H1 (cell line): ENCODE data around the gene CAP2. TPM values are rescaled to one million over a fixed set of nuclear protein-coding genes. Genes with fewer than 3 reads are reported as not detected.

Experiments
- CTCF ChIA-PET: fragments of 300-600 bp; sonication (Branson Sonifier 250); formaldehyde crosslinking; loops from one replicate; lab custom pipeline; 2021; ENCODE audit not compliant: partially characterized antibody; lab: Charles Lee
- POLR2A ChIA-PET: fragments of 300-600 bp; sonication (Branson Sonifier 250); formaldehyde crosslinking; loops from one replicate; lab custom pipeline; 2021; ENCODE audit warnings: inconsistent platforms; ENCODE audit not compliant: partially characterized antibody; lab: Charles Lee
- DNase-seq, 2 experiments: peaks; one replicate each; pipeline versions ENCODE4 v3.0.0 to v3.0.0-alpha.2; 2010 to 2022; ENCODE audit warnings: low spot score in 2 of 2, low read depth in 1 of 2, mixed read lengths in 1 of 2
- FAIRE-seq: peaks from 2 replicates; lab custom pipeline; 2011; peaks lifted over from hg19 to GRCh38; lab: Jason Lieb, UNC
- H2AFZ ChIP-seq: 2 replicates; pipeline ENCODE4 v1.8.1; 2012; ENCODE audit warnings: low read length, inconsistent platforms
- H2AK5ac ChIP-seq: 2 replicates; pipeline ENCODE4 v1.6.1; 2013; ENCODE audit warnings: low read depth, low read length
- H2BK120ac ChIP-seq: replicated peaks from 2 replicates; pipeline ENCODE3; 2013; ENCODE audit warnings: low read depth, low read length, inconsistent platforms
- H2BK12ac ChIP-seq: 2 replicates; pipeline ENCODE4 v1.6.1; 2013; ENCODE audit warnings: low read depth, low read length
- H2BK15ac ChIP-seq: 2 replicates; pipeline ENCODE4 v1.6.1; 2013; ENCODE audit warnings: low read length
- H2BK20ac ChIP-seq: 2 replicates; pipeline ENCODE4 v1.6.1; 2013; ENCODE audit warnings: low read length
- H2BK5ac ChIP-seq: 2 replicates; pipeline ENCODE4 v1.6.1; 2013; ENCODE audit warnings: low read depth, low read length
- H3K14ac ChIP-seq: 2 replicates; pipeline ENCODE4 v1.6.1; 2013; ENCODE audit warnings: inconsistent platforms; ENCODE audit not compliant: insufficient read length
- H3K18ac ChIP-seq: 2 replicates; pipeline ENCODE4 v1.6.1; 2013; ENCODE audit warnings: low read length; ENCODE audit errors: extremely low read depth
- H3K23ac ChIP-seq: 2 replicates; pipeline ENCODE4 v1.6.1; 2013; ENCODE audit warnings: inconsistent platforms; ENCODE audit not compliant: insufficient read length
- H3K23me2 ChIP-seq: 2 replicates; pipeline ENCODE4 v1.6.1; 2013; ENCODE audit warnings: low read depth, low read length
- H3K27ac ChIP-seq: 2 replicates; pipeline ENCODE4 v1.6.1; 2011; ENCODE audit warnings: low read depth, low read length, inconsistent platforms
- H3K27me3 ChIP-seq, 4 experiments: replicated peaks in 1 of 4; 1 replicate in 1 of 4; 2 replicates in 3 of 4; pipeline versions ENCODE4 v1.6.1 to v1.8.1; 2011 to 2013; ENCODE audit warnings: low read length in 3 of 4, mild to moderate bottlenecking in 3 of 4, inconsistent platforms in 2 of 4, mixed read lengths in 2 of 4, moderate library complexity in 1 of 4; ENCODE audit not compliant: control insufficient read depth in 3 of 4, insufficient read depth in 3 of 4; ENCODE audit errors: extremely low read depth in 1 of 4
- H3K36me3 ChIP-seq, 4 experiments: 2 replicates each; pipeline versions ENCODE4 v1.6.1 to v1.8.1; 2011 to 2013; ENCODE audit warnings: mild to moderate bottlenecking in 4 of 4, low read length in 3 of 4, moderate library complexity in 2 of 4, control low read depth in 1 of 4, inconsistent platforms in 1 of 4; ENCODE audit not compliant: insufficient read depth in 4 of 4, control insufficient read depth in 2 of 4
- H3K4ac ChIP-seq: replicated peaks from 2 replicates; pipeline ENCODE3; 2013; ENCODE audit warnings: low read length, low read depth, mixed read lengths, inconsistent platforms; ENCODE audit not compliant: insufficient read length
- H3K4me1 ChIP-seq, 4 experiments: replicated peaks in 1 of 4; 1 replicate in 1 of 4; 2 replicates in 3 of 4; pipeline versions ENCODE4 v1.6.1 to v1.8.1; 2011 to 2013; ENCODE audit warnings: low read length in 3 of 4, inconsistent platforms in 2 of 4, mixed read lengths in 1 of 4; ENCODE audit not compliant: insufficient read depth in 4 of 4, control insufficient read depth in 3 of 4
- H3K4me2 ChIP-seq, 2 experiments: 2 replicates each; pipeline versions ENCODE4 v1.6.1 to v1.8.1; 2011 to 2013; ENCODE audit warnings: low read depth in 2 of 2, low read length in 2 of 2, control low read depth in 1 of 2, inconsistent platforms in 1 of 2, mild to moderate bottlenecking in 1 of 2; ENCODE audit not compliant: insufficient read depth in 1 of 2
- H3K4me3 ChIP-seq, 4 experiments: fragments of 200-600, 300-600 bp in 1 of 4; sonication (generic), shearing (Covaris generic), sonication (Bioruptor Twin) in 1 of 4; 2 replicates each; pipeline versions ENCODE4 v1.5.1 to v1.8.1; 2011 to 2016; ENCODE audit warnings: low read length in 4 of 4, low read depth in 3 of 4, control low read depth in 2 of 4, inconsistent platforms in 2 of 4, mild to moderate bottlenecking in 2 of 4, mixed read lengths in 1 of 4, moderate library complexity in 1 of 4; ENCODE audit not compliant: insufficient read depth in 2 of 4; ENCODE audit errors: extremely low read depth in 1 of 4
- H3K56ac ChIP-seq: replicated peaks from 2 replicates; pipeline ENCODE3; 2013; ENCODE audit warnings: low read depth, mild to moderate bottlenecking, mixed read lengths, low read length, inconsistent platforms; ENCODE audit not compliant: insufficient read length
- H3K79me1 ChIP-seq: 2 replicates; pipeline ENCODE4 v1.6.1; 2013; ENCODE audit warnings: low read depth, low read length, control low read depth
- H3K79me2 ChIP-seq, 2 experiments: 2 replicates each; pipeline versions ENCODE4 v1.6.1 to v1.8.1; 2012 to 2013; ENCODE audit warnings: low read length in 2 of 2, mild to moderate bottlenecking in 2 of 2, inconsistent platforms in 1 of 2; ENCODE audit not compliant: insufficient read depth in 2 of 2, control insufficient read depth in 1 of 2
- H3K9ac ChIP-seq, 4 experiments: replicated peaks in 1 of 4; 1 replicate in 1 of 4; 2 replicates in 3 of 4; pipeline versions ENCODE4 v1.6.1 to v1.8.1; 2011 to 2013; ENCODE audit warnings: low read depth in 3 of 4, low read length in 3 of 4, control low read depth in 2 of 4, mild to moderate bottlenecking in 2 of 4, moderate library complexity in 2 of 4, inconsistent platforms in 1 of 4; ENCODE audit errors: extremely low read depth in 1 of 4
- H3K9me3 ChIP-seq, 2 experiments: 2 replicates each; pipeline versions ENCODE4 v1.6.1 to v1.8.1; 2012 to 2013; ENCODE audit warnings: mild to moderate bottlenecking in 2 of 2, moderate library complexity in 2 of 2, control low read depth in 1 of 2, inconsistent platforms in 1 of 2, low read depth in 1 of 2, low read length in 1 of 2, mixed read lengths in 1 of 2; ENCODE audit not compliant: insufficient read depth in 2 of 2
- H4K20me1 ChIP-seq, 2 experiments: replicated peaks in 1 of 2; 2 replicates each; pipeline versions ENCODE3 to v1.8.1; 2011 to 2013; ENCODE audit warnings: inconsistent platforms in 2 of 2, low read length in 2 of 2, mild to moderate bottlenecking in 1 of 2; ENCODE audit not compliant: insufficient read depth in 2 of 2, control insufficient read depth in 1 of 2
- H4K5ac ChIP-seq: 2 replicates; pipeline ENCODE4 v1.6.1; 2013; ENCODE audit warnings: low read length, low read depth, mixed read lengths, inconsistent platforms; ENCODE audit not compliant: insufficient read length
- H4K8ac ChIP-seq: 2 replicates; pipeline ENCODE4 v1.8.0; 2013; ENCODE audit warnings: mild to moderate bottlenecking, moderate library complexity, low read length, inconsistent platforms; ENCODE audit not compliant: insufficient read depth; ENCODE audit errors: extremely low read depth
- H4K91ac ChIP-seq: replicated peaks from 2 replicates; pipeline ENCODE3; 2013; ENCODE audit warnings: low read length, mixed read lengths, inconsistent platforms; ENCODE audit not compliant: insufficient read length
- CEBPB ChIP-seq: IDR thresholded peaks from 2 replicates; pipeline ENCODE4 v1.6.1; 2012; ENCODE audit warnings: low read depth, low read length
- CTCF ChIP-seq, 3 experiments: IDR thresholded peaks; 1 replicate in 2 of 3; 2 replicates in 1 of 3; pipeline versions ENCODE4 v1.5.1 to v1.6.1; 2011; ENCODE audit warnings: low read length in 3 of 3, mild to moderate bottlenecking in 3 of 3, inconsistent platforms in 2 of 3, low read depth in 1 of 3, moderate library complexity in 1 of 3; ENCODE audit not compliant: insufficient read depth in 1 of 3; ENCODE audit errors: control extremely low read depth in 1 of 3
- RNF2 ChIP-seq: fragments of 200-900, 300-1000 bp; sonication (generic); IDR thresholded peaks from 2 replicates; pipeline ENCODE4 v1.7.1; 2016; ENCODE audit warnings: borderline replicate concordance, low read depth, mild to moderate bottlenecking, antibody characterized with exemption, low read length; ENCODE audit not compliant: poor library complexity, severe bottlenecking; ENCODE audit errors: missing control alignments
- SIRT6 ChIP-seq: IDR thresholded peaks from one replicate; pipeline ENCODE4 v1.7.1; 2012; ENCODE audit warnings: low read length, inconsistent platforms
- WGBS, 2 experiments: shearing (Covaris generic) in 1 of 2; methylation state at CpG; one replicate each; pipeline versions ENCODE4 v1.1.6 to v1.1.7; 2013 to 2015; ENCODE audit warnings: low lambda C conversion rate in 2 of 2, mixed read lengths in 2 of 2, inconsistent platforms in 1 of 2, low coverage in 1 of 2, missing lambda C conversion rate in 1 of 2; ENCODE audit not compliant: insufficient replicate concordance in 2 of 2, insufficient coverage in 1 of 2, insufficient read length in 1 of 2; ENCODE audit errors: extremely low coverage in 1 of 2, missing lambda C conversion rate in 1 of 2; 5-methylcytosine and 5-hydroxymethylcytosine counted together
- polyA plus RNA-seq, 7 experiments: library from polyadenylated mRNA; depleted of rRNA in 3 of 7; stranded (reverse) in 5 of 7; unstranded in 2 of 7; fragments of >200 nt in 5 of 7; fragments of 200-250 nt in 2 of 7; gene quantifications; 1 replicate in 5 of 7; 2 replicates in 1 of 7; 4 replicates in 1 of 7; pipeline versions ENCODE4 v1.2.1 to v1.2.3, GENCODE V29; 2011 to 2013; ENCODE audit warnings: missing spikeins in 2 of 7, mixed read lengths in 2 of 7
- total RNA-seq: library from RNA; stranded (reverse); fragmentation: NEBNext Ultra II Directional; extraction: Animal tissue kit (Norgen Biotek cat#: 25700); gene quantifications from 2 replicates; pipeline ENCODE4 v1.2.1, GENCODE V29; 2021

Gene CAP2
- total and polyA plus RNA-seq, 2 of the 8 experiments (the other 6 are each of a cell fraction or from before 2014, with no cell fraction given): 7.2 to 10.0 TPM

GRCh38 chr6:17450397-17450796 lies 57.0 kb downstream of the CAP2 start:
- Histone ChIP-seq H3K9me3 (no peaks in the 10 kb centered on the region), H2BK5ac (no peak overlapping the region), H3K4me3 (no peak overlapping the region), H3K79me1 (no peaks in the 10 kb centered on the region), H3K4me1 (peaks cover 0 to 5% (median 1%) of the 10 kb centered on the region in 4 experiments; a peak in 1 of 7 replicates), H3K36me3 (no peaks in the 10 kb centered on the region), H4K91ac (no peak overlapping the region)
- no peak for FAIRE-seq
- TF ChIP-seq SIRT6: no peak
- TF ChIP-seq CEBPB: no peak
- no peak for TF ChIP-seq RNF2
- no peak for TF ChIP-seq CTCF (IDR thresholded peaks at IDR 0.05; ENCODE audit: control extremely low read depth in 1 of 3, insufficient read depth in 1 of 3, low read depth in 1 of 3, low read length in 3 of 3)
- TF ChIP-seq, all 59 proteins: peak for 0
- 92% methylated on average over 1 of the region's 1 CpG; no CpG with 5 or more reads in 1 of the 2 experiments for WGBS, 2 experiments
- Histone ChIP-seq H3K18ac (no peak overlapping the region), H3K4ac (no peak overlapping the region), H3K9ac (no peak overlapping the region), H4K20me1 (no peaks in the 10 kb centered on the region), H2BK12ac (no peak overlapping the region), H3K4me2 (no peak overlapping the region), H2AFZ (no peak overlapping the region), H3K23ac (no peak overlapping the region), H3K79me2 (no peaks in the 10 kb centered on the region), H2AK5ac (no peak overlapping the region), H4K5ac (no peak overlapping the region), H2BK20ac (no peak overlapping the region), H3K14ac (no peak overlapping the region), H2BK15ac (no peak overlapping the region), H2BK120ac (no peak overlapping the region), H3K27ac (no peak overlapping the region), H3K23me2 (no peaks in the 10 kb centered on the region), H3K27me3 (no peaks in the 10 kb centered on the region), H3K56ac (no peak overlapping the region), H4K8ac (no peak overlapping the region)
- DNase-seq: no peak
- POLR2A ChIA-PET: no interaction called here
- CTCF ChIA-PET: interaction anchor here (0.9 kb wide), 1 partner anchor 54 kb away, joined by 3 read pairs; no protein-coding TSS in a partner anchor
